GM21786 (cell line): ENCODE data around the gene C1QL1.

Source experiments
- ATAC-seq: cut with Tn5 transposase; IDR thresholded peaks from one replicate; pipeline ENCODE4 v1.9.1; 2021; ENCODE audit not compliant: unreplicated experiment

C1QL1 gene

GRCh38 chr17:44915862-44916780 is 52.0 kb downstream of the C1QL1 start:
- no peak for ATAC-seq

- no peak for ATAC-seq
Measured at GRCh38 chr17:44915321-44915726, 52.8 kb downstream of the C1QL1 start, which contains the start of gene GFAP. Gene GFAP (minus strand): TSS chr17:44915500. CDS start chr17:44915486, 14 bp downstream.

GRCh38 chr17:44914698-44915271 is 53.3 kb downstream of the C1QL1 start:
- ATAC-seq, result no peak

- no peak for ATAC-seq
Measured at GRCh38 chr17:44914148-44914547, 54.0 kb downstream of the C1QL1 start.

GRCh38 chr17:44913676-44914075 is 54.4 kb downstream of the C1QL1 start:
- no peak for ATAC-seq

DNA sequence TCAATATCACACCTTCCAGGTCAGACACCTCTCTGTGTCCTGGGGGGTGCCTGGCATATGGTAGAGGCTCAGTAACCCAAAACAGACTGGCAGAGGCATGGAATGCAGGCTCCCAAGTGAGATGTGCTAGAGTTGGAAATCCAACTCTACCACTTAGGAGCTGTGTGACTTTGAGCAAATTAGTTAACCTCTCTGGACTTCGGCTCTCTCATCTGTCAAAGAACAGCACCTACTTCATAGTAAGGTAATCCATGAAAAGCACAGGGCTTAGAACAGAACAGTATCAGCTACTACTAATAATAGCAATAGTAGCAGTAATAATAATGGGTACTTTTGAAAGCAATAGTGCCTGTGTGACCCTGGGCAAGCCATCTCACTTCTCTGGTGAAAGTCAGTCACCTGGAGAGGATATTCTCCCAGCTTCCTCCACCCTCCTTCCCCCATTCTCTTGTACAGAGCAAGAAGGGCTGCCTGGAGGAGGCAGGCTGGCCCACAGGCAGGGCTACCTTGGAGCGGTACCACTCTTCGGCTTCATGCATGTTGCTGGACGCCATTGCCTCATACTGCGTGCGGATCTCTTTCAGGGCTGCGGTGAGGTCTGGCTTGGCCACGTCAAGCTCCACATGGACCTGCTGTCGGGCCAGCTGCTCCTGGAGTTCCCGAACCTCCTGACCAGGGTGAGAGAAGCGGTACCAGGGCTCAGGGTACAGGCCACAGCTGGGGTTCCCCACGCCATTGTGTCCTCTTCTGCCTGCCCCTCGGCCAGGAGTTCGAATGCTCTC is 55.1 kb downstream of the C1QL1 start:
- ATAC-seq, result no peak

- no peak for ATAC-seq
Measured at GRCh38 chr17:44911133-44912001, 56.7 kb downstream of the C1QL1 start.

GRCh38 chr17:44910231-44911106 is 57.6 kb downstream of the C1QL1 start:
- ATAC-seq, result no peak
